Cardiac muscle cell (in vitro differentiated cells and primary cell): Measurements from ENCODE around the gene DENND2D. TPM values are rescaled to one million over a fixed set of nuclear protein-coding genes. Genes with fewer than 3 reads are reported as not detected.
A peak's percentile ranks its signal among the peaks of the same experiment; 100 is the strongest.

Source experiments
- DNase-seq, 2 donors: peaks; one replicate each; pipeline versions ENCODE4 v3.0.0 to v3.0.0-alpha.2; 2010 to 2017; ENCODE audit warnings: low read depth in 1 of 2, low spot score in 1 of 2
- H3K27ac ChIP-seq: fragments of 200-600 bp; sonication (generic); 2 replicates; pipeline ENCODE4 v1.5.1; 2016
- H3K27me3 ChIP-seq: fragments of 200-600 bp; sonication (generic); 2 replicates; pipeline ENCODE4 v1.6.0; 2016; ENCODE audit warnings: control low read depth
- H3K36me3 ChIP-seq: fragments of 200-600 bp; sonication (generic); 2 replicates; pipeline ENCODE4 v1.5.1; 2016; ENCODE audit warnings: control low read depth
- H3K4me1 ChIP-seq: fragments of 200-600 bp; sonication (generic); 2 replicates; pipeline ENCODE4 v1.8.1; 2017; ENCODE audit warnings: low read depth, mild to moderate bottlenecking, mixed run types
- H3K4me3 ChIP-seq: fragments of 200-600 bp; sonication (generic); 2 replicates; pipeline ENCODE4 v1.5.1; 2016; ENCODE audit warnings: mild to moderate bottlenecking
- H3K9me3 ChIP-seq: fragments of 200-600 bp; sonication (generic); 2 replicates; pipeline ENCODE4 v1.5.1; 2017; ENCODE audit warnings: low read depth, mild to moderate bottlenecking, control low read depth
- CTCF ChIP-seq: IDR thresholded peaks from 2 replicates; pipeline ENCODE4 v1.5.1; 2012; ENCODE audit warnings: low read depth, mild to moderate bottlenecking, low read length
- polyA plus RNA-seq: library from polyadenylated mRNA; unstranded; fragments of >200 nt; fragmentation: Nextera tagmentation; extraction: Ambion mirVana; gene quantifications from 2 replicates; pipeline ENCODE4 v1.2.1, GENCODE V29; 2016
- total RNA-seq: library from RNA; depleted of rRNA; stranded (reverse); fragments of >200 nt; gene quantifications from 2 replicates; pipeline ENCODE4 v1.2.3, GENCODE V29; 2016

DENND2D gene
- total RNA-seq: 0.25 and 1.1 TPM in 2 replicates
- polyA plus RNA-seq: 0.37 and 2.3 TPM in 2 replicates

- TF ChIP-seq CTCF: no peak
- Histone ChIP-seq H3K27me3 (peaks cover 34% of the 10 kb centered on the region), H3K4me1 (no peaks in the 10 kb centered on the region), H3K36me3 (no peaks in the 10 kb centered on the region), H3K27ac (no peak within 1 kb of the TSS), H3K4me3 (no peak within 1 kb of the TSS), H3K9me3 (no peaks in the 10 kb centered on the region)
- DNase-seq: no peak
Measured at GRCh38 chr1:111199881-111200801, at the start of gene DENND2D. DENND2D (minus strand) TSS chr1:111200646; CDS start chr1:111200459, 187 bp downstream.

GRCh38 chr1:111249960-111250359, 49.5 kb upstream of the DENND2D start:
- Histone ChIP-seq H3K36me3 (no peaks in the 10 kb centered on the region), H3K4me3 (no peak overlapping the region), H3K27ac (no peak overlapping the region), H3K9me3 (no peaks in the 10 kb centered on the region), H3K4me1 (peaks cover 8% of the 10 kb centered on the region), H3K27me3 (peaks cover 19% of the 10 kb centered on the region)
- DNase-seq: peak in 1 of 2 donors; percentile 61
- TF ChIP-seq CTCF: no peak

- H3K9me3 ChIP-seq: no peaks in the 10 kb centered on the region
- H3K4me3 ChIP-seq: no peak overlapping the region
- H3K4me1 ChIP-seq: peaks cover 8% of the 10 kb centered on the region
- no peak overlapping the region for H3K27ac ChIP-seq
- H3K27me3 ChIP-seq: peaks cover 3% of the 10 kb centered on the region
- no peak for TF ChIP-seq CTCF
- no peak for DNase-seq
- no peaks in the 10 kb centered on the region for H3K36me3 ChIP-seq
Measured at GRCh38 chr1:111247125-111247838, 46.8 kb upstream of the DENND2D start.

- H3K4me1 ChIP-seq: no peaks in the 10 kb centered on the region
- H3K27ac ChIP-seq: no peak overlapping the region
- H3K9me3 ChIP-seq: no peaks in the 10 kb centered on the region
- TF ChIP-seq CTCF: no peak
- no peaks in the 10 kb centered on the region for H3K36me3 ChIP-seq
- no peak overlapping the region for H3K4me3 ChIP-seq
- no peak for DNase-seq
- no peaks in the 10 kb centered on the region for H3K27me3 ChIP-seq
Measured at GRCh38 chr1:111242805-111243523, 42.5 kb upstream of the DENND2D start.

GRCh38 chr1:111241797-111242196, 41.4 kb upstream of the DENND2D start:
- Histone ChIP-seq H3K4me3 (no peak overlapping the region), H3K4me1 (no peaks in the 10 kb centered on the region), H3K9me3 (no peaks in the 10 kb centered on the region), H3K27ac (no peak overlapping the region), H3K27me3 (no peaks in the 10 kb centered on the region), H3K36me3 (no peaks in the 10 kb centered on the region)
- no peak for DNase-seq
- no peak for TF ChIP-seq CTCF
